Glomerular endothelial cell (primary cell): ENCODE data around the gene A4GALT. TPM values are rescaled to one million over a fixed set of nuclear protein-coding genes. Genes with fewer than 3 reads are reported as not detected.
"Not testable (repeated sequence)": the region's sequence is repeated elsewhere in the genome, so short reads cannot be mapped to it uniquely, and the experiment has no call there.

Source experiments
- DNase-seq: peaks from one replicate; pipeline ENCODE4 v3.0.0-alpha.2; 2011; ENCODE audit warnings: low read depth, low spot score; ENCODE audit errors: extremely low read depth
- total RNA-seq: library from RNA; depleted of rRNA; stranded (reverse); fragments of >200 nt; gene quantifications from 2 replicates; pipeline ENCODE4 v1.2.3, GENCODE V29; 2015

A4GALT gene
- total RNA-seq, 1 donor from 2014 or later, result 19.1 TPM

DNA sequence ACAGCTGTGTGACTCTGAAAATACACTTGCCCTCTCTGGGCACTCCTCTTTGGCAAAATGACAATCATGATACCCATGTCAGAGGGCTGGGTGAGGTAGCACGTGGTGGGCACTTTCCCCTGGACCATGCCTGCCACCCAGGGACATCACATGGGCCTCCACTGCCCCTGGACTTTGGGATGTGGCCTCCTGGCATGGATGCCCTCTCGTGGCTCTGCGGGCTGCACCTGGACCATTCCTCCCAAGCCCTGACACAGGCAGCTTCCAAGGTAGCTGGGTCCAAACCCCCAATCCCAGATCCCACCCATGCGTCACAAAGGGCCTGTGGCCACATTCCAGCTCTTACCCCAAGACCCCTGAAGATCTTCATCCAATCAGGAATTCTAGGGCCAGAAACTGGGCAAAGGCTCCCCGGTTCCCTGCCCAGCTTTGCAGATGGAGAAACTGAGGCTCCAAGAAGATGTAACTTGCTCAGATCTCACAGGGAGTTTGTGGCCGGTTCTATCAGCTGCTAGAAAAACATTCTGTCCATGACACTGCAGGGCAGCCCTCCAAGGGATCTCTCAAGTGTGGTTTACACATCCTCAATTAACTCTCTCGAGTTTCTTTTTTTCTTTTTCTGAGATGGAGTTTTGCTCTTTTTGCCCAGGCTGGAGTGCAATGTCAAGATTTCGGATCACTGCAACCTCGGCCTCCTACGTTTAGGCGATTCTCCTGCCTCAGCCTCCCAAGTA lies 36.0 kb downstream of the A4GALT start:
- no peak for DNase-seq

DNA sequence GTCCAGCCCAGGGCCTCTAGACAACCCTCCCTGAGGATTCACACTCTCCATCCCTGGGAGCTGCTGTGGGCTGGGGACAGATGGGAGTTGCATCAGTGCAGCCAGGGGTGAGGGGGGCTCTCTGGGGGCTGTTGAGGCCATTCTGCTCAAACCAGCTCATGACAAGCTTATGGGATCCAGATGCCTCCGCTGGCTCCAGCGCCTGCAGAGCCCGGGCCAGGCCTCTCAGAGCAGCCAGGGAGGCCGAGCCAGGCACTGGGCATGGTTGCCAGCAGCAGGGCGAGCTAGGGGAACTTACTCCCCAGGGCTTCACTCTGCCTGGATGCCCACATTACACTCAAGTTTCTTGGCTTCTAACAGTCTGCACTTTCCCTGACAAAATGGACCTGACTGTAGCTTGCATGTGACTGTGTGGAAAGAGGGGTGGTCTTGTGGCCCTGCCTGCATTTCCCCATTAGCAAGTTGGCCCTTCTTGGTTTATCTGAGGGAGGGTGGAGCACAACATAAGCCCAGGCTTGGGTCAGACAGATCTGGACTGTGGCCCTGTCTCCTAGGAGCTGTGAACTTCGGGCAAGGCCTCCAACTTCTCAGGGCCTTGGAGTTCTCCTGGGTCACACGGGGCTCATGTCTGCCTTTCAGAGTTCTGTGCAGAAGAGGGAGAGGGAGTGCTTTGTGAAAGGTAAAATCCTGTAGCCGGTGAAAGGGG lies 36.9 kb downstream of the A4GALT start:
- DNase-seq, result no peak

DNA sequence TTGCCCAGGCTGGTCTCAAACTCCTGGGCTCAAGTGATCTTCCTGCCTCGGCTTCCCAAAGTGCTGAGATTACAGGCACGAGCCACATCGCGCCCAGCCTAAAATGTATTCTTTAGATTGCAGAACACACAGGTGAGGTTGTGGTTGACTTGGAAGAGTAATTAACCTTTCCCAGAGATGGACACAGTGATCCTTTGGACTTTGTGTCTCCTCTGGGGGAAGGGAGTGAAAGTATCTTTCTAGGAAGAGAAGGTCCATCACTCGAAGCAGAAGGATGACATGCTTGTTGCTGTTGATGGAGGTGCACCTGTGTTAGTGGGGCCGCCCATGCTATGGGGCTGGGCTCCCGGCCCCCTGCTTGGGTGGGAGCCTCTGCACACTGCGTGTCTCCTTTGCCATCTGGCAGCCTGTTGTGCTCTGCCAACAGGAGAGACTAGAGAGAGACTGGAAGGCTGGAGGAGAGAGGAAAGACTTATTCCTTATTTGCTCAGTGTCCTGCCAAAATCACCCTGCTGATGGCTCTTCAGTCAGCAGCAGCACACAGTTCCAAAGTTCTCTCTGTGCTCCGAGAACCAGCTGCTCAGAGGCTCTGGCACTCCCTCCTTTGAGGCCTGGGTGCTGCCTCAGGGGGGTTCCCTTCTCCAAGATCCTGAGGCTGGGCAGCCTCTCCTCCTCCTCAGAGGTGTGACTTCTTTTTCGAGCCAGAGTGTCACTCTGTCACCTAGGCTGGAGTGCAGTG lies 38.4 kb downstream of the A4GALT start:
- no peak for DNase-seq

DNA sequence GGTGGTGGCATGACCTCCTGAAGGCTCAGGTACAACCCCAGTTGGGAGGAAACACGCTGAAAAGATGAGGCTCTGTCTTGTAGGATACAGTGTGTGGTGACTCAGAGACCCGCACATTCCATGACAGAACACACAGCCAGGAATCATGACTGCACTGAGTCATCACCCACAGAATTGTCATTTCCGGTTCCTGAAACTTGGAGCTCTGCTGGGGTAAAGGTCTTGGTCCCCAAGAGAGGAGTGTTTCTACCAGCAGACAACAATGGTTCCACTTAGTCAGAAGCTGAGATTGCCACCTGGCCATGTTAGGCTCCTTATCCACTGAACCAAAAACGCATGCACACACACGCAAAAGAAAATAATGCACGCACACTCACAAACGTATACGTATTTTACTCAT lies 40.0 kb downstream of the A4GALT start:
- peak; percentile 94 for DNase-seq

DNA sequence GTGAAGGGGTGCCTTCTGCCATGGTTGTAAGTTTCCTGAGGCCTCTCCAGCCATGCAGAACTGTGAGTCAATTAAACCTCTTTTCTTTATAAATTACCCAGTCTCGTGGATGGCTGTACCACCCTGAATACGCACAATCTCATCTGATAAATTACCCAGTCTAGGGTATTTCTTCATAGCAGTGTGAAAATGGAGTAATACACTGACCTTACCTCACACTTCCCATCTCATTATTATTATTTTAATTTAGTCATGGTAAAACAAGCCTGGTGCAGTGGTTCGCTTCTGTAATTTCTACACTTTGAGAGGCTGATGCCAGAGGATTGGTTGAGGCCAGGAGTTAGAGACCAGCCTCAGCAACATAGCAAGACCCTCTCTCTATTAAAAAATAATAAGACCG lies 41.0 kb downstream of the A4GALT start:
- DNase-seq, result no peak

DNA sequence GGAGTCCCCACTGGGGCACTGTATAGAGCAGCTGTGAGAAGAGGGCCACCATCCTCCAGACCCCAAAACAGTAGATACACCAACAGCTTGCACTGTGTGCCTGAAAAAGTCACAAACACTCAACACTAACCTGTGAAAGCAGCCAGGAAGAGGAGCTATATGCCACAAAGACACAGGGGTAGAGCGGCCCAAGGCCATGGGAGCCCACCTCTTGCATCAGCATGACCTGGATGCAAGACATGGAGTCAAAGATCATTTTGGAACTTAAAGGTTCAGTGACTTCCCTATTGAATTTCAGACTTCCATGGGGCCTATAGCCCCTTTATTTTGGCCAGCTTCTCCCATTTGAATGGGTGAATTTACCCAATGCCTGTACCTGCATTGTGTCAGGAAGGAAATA lies 41.8 kb downstream of the A4GALT start:
- no peak for DNase-seq

DNA sequence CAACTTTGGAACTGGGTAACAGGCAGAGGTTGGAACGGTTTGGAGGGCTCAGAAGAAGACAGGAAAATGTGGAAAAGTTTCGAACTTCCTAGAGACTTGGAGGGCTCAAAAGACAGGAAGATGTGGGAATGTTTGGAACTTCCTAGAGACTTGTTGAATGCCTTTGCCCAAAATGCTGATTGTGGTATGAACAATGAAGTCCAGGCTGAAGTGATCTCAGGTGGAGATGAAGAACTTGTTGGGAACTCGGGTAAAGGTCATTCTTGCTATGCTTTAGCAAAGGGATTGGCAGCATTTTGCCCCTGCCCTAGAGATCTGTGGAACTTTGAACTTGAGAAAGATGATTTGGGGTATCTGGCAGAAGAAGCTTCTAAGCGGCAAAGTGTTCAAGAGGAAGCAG lies 42.7 kb downstream of the A4GALT start:
- not testable (repeated sequence) for DNase-seq

DNA sequence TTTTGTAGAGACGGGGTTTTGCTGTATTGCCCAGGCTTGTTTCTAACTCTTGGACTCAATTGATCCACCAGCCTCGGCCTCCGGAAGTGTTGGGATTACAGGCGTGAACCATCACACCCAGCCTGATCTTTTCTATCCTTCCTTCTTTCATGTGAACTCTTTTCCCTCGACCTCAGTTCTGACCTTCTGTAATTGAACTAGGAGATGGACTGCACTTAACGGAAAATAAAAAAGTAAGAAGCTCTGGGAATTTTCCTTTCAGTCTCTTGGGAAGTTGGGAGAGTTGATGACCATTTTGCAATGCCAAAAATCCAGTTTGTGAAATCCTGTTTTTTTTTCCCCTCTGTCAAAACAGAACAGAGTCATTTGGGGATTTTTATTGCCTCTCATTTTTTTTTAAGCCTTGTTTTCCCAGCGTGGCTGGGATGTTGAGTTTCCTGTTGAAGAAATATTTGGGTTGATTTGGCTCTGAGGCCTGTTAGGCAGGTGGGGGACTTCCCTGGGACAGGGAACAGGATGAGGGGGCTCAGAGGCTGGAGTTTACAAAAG lies 44.5 kb downstream of the A4GALT start:
- no peak for DNase-seq

DNA sequence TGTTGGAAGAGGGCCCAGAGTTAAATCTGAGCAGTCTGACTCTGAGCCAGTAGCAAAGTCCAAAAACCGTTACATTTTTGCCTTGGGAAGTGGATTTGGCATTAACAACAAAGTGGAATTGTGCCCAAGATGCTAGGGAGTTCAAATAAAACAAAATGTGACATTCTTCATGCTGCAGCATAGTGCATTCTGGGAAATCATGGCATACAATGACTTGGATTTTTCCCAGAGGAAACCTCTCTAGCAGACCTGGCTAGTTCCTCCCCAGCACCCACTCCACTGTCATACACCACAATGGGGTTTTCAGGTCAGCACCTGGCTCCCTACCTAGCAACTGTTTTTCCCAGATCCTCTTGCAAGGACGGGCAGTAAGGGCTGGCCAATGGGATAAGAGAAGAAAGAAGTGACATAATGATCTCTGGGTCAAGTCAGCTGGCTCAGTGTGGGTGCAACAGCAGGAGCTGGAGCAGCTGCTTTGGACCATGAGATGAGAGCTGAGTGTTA lies 46.7 kb downstream of the A4GALT start:
- no peak for DNase-seq

DNA sequence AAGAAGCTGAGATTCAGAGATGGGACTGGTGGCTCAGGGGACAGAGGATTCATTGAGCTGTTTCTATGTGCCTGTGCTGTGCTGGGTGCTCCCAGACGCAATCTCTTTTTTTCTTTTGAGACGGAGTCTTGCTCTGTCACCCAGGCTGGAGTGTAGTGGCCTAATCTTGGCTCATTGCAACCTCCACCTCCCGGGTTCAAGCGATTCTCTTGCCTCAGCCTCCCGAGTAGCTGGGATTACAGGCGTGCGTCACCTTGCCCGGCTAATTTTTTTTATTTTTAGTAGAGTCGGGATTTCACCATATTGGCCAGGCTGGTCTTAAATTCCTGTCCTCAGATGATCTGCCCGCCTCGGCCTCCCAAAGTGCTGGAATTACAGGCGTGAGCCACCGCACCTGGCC lies 47.6 kb downstream of the A4GALT start:
- DNase-seq, result not testable (repeated sequence)

DNA sequence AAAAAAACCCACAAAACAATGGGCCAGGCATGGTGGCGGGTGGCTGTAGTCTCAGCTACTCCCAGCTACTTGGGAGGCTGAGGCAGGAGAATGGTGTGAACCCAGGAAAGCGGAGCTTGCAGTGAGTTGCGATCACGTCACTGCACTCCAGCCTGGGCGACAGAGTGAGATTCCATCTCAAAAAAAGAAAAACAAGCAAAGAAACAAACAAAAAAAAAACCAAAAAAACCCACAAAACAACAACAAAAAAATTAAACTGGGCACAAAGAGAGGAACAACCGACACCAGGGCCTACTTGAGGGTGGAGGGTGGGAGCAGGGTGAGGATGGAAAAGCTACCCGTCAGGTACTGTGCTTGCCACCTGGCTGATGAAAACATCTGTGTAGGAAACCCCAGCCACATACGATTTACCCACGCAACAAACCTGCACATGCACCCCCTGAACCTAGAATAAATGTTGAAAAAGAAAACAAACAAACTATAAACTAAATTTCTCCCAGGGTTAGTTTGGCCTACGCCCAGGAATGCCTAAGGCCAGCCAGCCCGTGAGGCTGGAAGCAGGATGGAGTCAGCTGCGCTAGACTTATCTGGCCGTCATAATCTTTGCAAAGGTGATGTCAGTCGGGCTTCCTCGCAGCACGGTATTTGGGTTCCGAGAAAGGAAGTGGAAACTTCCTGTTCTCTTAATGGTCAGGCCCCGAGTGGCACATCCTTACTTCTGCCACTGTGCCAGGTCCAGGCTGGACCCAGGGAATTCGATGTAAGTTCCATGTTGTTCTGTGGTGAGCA lies 49.6 kb downstream of the A4GALT start:
- DNase-seq, result no peak

DNA sequence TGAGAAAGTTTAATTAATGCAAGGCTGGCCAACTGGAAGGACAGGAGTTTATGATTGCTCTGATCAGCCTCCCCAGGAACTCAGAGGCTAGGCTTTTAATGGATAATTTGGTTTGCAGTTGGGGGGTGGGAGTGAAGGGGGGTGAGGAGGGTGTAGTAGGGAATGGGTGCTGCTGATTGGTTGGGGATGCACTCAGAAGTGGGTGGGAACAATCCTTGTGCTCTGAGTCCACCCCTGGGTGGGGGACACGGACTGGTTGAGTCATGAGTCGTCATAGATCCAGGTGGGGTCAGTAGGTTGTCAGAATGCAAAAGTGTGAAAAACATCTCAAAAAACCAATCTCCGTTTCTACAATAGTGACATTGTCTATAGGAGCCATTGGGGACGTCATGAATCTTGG lies 50.6 kb downstream of the A4GALT start:
- DNase-seq, result no peak

DNA sequence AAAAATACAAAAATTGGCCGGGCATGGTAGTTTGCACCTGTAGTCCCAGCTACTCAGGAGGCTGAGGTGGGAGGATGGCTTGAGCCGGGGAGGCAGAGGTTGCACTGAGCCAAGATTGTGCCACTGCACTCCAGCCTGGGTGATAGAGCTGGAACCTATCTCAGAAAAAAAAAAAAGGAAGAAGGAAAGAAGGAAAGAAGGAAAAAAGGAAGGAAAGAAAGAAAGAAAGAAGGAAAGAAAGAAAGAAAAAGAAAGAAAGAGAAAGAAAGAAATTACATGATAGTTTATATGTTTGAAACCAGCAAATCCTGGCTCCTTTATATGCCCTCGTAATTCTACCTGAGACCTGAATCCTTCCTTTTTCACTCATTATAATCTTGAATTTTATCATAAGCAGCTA lies 54.3 kb downstream of the A4GALT start:
- DNase-seq, result not testable (repeated sequence)

DNA sequence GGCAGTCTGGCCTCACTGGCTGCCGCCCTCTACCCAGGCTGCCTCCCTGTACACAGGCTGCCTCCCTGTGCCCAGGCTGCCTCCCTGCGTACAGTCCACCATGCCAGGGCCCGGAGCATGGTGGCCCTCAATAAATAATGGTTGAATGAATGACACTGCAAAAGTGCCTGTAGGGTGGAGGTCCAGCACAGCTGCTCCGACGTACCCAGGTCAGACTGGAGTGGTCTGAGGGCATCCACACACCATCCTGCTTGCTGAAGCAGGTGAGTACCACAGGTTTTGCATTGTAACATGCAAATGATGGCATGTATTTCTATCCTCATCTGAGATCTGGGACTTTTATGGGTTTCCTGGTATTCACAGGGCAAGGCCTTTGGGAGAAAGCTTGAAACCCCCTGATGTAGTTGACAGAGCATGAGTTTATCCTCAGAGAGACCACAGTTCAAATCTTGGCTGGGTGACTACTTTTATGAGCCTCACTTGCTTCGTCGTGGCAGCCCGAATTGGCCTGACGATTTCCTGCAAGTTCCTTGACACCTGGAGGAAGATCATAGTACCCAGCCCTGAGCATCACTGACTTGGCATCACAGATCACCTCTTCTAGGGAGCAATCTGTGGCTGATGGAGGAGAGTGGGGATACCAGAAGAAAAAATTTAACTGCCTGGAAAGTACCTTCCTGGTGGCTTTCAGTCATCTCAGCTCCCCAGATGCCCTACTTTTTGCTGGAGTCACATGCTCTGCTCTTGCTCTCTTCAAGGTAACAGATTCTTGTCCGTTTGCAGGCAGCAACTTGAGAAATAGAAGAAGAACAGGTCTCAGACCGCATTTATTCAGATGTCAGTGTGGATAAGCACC lies 55.5 kb downstream of the A4GALT start:
- DNase-seq, result no peak

DNA sequence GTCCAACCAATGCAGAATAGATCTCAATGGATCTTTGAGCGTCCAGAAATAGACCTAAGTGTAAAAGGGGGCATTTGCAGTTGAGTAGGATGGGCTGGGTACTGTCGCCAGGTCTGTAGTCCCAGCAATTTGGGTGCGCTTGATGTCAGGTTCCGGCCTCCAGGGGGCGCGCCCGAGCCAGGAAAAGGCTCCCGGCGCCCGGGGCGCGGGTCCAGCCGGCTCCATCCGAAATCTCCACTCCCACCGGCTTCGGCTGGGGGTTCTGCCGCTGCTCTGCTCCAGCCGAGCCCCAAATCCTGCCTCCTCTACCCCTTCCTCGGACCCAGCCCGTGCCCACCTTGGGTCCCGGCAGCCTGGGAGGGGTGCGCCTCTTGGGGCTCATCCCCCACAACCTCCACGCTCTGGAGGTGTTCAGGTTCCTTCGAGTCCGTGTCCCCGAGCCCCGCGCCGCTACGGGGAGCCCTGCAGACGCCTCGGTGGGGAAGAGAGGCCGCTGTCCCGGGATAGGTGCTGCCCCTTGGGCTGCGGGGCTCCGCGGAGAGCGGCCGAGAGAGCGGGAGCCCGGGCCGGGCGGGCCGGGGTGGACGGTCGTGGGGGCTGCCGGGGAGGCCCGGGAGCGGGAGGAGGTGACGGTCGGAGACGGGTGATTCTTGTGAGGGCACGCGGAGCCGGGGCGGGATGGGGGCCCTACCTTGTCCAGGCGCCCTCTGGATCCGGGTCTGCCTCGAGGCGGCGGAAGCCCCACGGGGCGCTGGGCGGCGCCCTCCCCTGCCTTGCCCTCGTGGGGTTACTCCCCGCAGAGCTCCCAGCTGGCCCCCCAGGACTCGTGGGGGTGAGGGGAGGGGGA lies 58.5 kb downstream of the A4GALT start:
- no peak for DNase-seq

DNA sequence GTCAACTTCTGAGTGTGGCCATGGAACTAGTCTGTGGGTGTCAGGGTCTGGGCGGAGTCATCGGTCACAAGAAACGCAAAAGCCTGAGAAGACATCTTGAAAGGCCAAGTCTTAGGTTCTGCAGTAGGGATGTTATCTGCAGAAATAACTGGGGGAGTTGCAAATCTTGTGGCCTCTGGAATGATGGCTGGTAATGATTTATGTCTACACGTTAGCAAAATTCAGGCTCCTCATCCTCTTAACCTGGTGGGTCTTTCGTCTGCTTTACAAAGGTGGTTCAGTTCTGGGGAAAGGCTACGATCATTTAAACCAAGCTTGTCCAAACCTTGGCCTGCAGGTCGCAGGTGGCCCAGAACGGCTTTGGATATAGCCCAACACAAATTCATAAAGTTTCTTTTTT lies 64.1 kb downstream of the A4GALT start:
- no peak for DNase-seq

DNA sequence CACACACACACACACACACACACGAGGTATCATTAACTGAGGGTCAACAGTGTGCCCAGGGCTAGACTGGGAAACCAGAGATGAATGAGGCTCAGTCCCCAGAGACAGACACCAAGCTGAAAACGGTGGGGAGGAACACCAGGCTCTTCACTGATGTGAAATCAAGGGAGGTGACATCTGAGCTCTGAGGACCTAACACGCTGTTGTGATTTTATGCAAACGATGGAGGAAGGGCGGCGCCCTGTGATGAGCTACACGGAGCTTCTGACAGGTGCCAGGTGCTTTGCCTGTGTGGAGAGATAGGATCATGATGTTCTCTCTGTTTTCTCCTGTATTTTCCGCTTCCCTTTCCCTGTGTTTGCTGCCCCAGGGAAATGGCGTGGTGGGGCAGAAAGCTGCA lies 65.0 kb downstream of the A4GALT start:
- no peak for DNase-seq

DNA sequence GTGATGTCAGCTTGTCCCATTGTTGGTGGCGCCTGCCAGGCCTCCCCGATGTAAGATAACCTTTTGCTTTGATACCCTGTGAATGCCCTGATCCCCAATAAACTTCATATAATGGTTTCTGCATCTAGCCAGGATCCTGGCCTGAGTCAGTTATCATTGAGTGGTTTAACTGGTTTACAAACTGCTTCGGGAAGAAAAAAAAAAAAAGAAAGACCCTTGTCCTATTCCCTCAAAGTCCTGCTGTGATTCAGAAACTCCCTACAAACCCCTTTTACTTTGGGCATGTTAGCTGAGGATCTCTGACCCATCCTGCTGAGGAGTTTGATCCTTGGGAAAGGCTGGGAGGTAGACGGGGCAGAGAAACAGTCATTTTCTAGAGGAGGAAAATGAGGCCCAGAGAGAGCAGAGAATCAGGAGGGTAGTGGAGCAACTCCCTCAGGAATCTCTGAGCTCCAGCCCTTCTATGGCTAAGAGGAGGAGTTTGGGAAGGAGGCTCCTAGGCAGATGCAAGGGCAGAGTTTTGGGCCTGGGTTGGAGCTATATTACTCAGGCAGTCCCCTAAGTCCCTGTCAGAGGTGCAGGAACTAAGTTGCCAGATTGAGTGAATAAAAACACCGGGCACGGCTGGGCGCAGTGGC lies 66.1 kb downstream of the A4GALT start:
- DNase-seq, result no peak
